Memory B cell (primary cell): ENCODE data around the gene GCNT4.

Experiments
- ATAC-seq: fragments of 150-1000 bp; cut with Tn5 transposase; 2 replicates; pipeline ENCODE4 v1.10.0; 2021; ENCODE audit warnings: low read depth, mild to moderate bottlenecking, moderate library complexity
- DNase-seq, 2 donors: peaks; one replicate each; pipeline ENCODE4 v3.0.0; 2022; ENCODE audit warnings: low spot score in 2 of 2
- H3K27ac Mint-ChIP-seq: one replicate; pipeline ENCODE4 v1.8.0; 2022; ENCODE audit warnings: mild to moderate bottlenecking, moderate library complexity, mixed read lengths
- H3K27me3 Mint-ChIP-seq: one replicate; pipeline ENCODE4 v1.8.0; 2022; ENCODE audit warnings: mixed read lengths
- H3K36me3 Mint-ChIP-seq: one replicate; pipeline ENCODE4 v1.8.0; 2022; ENCODE audit warnings: mild to moderate bottlenecking, mixed read lengths
- H3K4me1 Mint-ChIP-seq: one replicate; pipeline ENCODE4 v1.8.0; 2022; ENCODE audit warnings: mixed read lengths
- H3K4me3 Mint-ChIP-seq: one replicate; pipeline ENCODE4 v1.8.0; 2022; ENCODE audit warnings: mild to moderate bottlenecking, moderate library complexity, mixed read lengths
- H3K9me3 Mint-ChIP-seq: one replicate; pipeline ENCODE4 v1.8.0; 2022; ENCODE audit warnings: mixed read lengths

The GCNT4 gene

DNA sequence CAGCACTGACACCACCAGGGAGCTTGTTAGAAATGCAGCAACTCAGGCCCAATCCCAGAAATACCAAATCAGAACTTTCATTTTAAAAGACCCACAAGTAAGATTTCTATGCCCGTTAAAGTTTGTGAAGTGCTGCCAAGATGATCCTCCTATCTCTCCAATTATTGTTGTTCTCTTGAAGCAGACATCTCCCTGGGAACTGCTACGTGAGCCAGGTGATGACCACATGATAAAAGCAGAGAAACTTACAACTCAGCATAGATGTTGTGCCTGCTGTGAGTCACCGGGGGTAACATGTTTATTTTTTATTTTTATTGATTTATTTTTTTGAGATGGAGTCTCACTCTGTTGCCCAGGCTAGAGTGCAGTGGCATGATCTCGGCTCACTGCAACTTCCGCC is 34.4 kb downstream of the GCNT4 start:
- H3K4me3 Mint-ChIP-seq: no peak overlapping the region
- peaks cover 2% of the 10 kb centered on the region for H3K27me3 Mint-ChIP-seq
- no peaks in the 10 kb centered on the region for H3K36me3 Mint-ChIP-seq
- no peak overlapping the region for H3K27ac Mint-ChIP-seq
- H3K9me3 Mint-ChIP-seq: peaks cover 2% of the 10 kb centered on the region
- no peaks in the 10 kb centered on the region for H3K4me1 Mint-ChIP-seq
- ATAC-seq (no peak), DNase-seq (no peak)

DNA sequence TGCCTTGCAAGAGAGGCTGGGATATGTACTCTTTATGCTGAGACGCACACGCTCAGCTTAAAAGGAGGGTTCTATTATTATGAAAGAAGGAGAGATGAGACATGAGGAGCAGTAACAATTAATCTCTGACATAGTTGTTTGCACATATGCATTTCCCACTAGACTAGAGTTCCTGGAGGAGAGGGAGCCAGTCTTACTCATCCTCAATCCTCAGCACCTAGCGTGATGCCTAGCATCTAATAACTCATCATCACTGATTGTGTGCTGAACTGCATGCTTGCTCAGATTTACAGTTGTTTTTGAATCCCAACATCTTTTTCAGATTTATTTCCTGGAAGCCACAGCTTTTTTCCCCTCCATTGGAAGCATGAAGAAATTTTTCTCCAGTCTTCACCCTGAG is 35.5 kb downstream of the GCNT4 start:
- Mint-ChIP-seq H3K9me3 (peaks cover 2% of the 10 kb centered on the region), H3K27ac (no peak overlapping the region), H3K4me1 (no peaks in the 10 kb centered on the region), H3K27me3 (peaks cover 2% of the 10 kb centered on the region), H3K4me3 (no peak overlapping the region), H3K36me3 (no peaks in the 10 kb centered on the region)
- DNase-seq (no peak), ATAC-seq (no peak)

DNA sequence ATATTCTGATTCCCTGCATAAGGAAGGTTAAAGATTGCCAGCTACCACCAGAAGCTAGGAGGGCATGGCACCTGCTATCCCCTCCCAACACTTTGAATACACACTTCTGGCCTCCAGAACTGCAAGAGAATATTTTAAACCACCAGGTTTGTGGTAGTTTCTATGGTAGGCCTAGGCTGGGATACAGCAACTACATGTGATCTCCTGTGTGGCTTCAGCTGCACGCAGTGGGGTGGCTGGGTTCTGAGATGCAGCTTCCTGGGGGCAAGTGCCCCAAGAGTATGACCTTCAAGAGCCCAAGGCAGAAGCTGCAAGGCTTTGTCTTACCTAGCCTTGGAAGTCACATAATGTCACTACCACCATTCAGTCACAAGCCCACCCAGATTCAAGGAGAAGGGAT is 39.6 kb downstream of the GCNT4 start:
- no peak overlapping the region for H3K27ac Mint-ChIP-seq
- H3K4me1 Mint-ChIP-seq: no peaks in the 10 kb centered on the region
- H3K9me3 Mint-ChIP-seq: no peaks in the 10 kb centered on the region
- ATAC-seq (no peak), DNase-seq (no peak)
- peaks cover 4% of the 10 kb centered on the region for H3K27me3 Mint-ChIP-seq
- H3K36me3 Mint-ChIP-seq: no peaks in the 10 kb centered on the region
- no peak overlapping the region for H3K4me3 Mint-ChIP-seq

DNA sequence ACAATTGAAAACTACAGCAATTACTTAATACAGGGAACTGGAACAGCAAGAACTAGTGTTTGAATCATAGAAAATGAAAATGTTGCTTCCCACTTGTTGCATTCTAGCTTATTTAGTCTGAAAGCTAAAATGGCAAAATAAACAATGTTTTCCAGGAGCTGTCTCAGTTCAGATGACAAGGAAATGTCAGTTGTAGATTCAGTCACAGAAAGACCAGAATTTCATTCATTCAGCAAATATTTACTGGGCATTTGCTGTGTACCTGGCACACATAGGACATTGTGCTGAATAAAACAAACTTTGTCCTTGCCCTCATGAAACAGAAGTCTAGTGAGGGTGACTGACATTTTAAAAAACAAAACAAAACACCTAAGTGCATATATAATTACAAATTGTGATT is 41.5 kb downstream of the GCNT4 start:
- no peaks in the 10 kb centered on the region for H3K4me1 Mint-ChIP-seq
- ATAC-seq (no peak), DNase-seq (no peak)
- H3K36me3 Mint-ChIP-seq: no peaks in the 10 kb centered on the region
- H3K4me3 Mint-ChIP-seq: no peak overlapping the region
- peaks cover 1% of the 10 kb centered on the region for H3K9me3 Mint-ChIP-seq
- no peak overlapping the region for H3K27ac Mint-ChIP-seq
- H3K27me3 Mint-ChIP-seq: peaks cover 4% of the 10 kb centered on the region

DNA sequence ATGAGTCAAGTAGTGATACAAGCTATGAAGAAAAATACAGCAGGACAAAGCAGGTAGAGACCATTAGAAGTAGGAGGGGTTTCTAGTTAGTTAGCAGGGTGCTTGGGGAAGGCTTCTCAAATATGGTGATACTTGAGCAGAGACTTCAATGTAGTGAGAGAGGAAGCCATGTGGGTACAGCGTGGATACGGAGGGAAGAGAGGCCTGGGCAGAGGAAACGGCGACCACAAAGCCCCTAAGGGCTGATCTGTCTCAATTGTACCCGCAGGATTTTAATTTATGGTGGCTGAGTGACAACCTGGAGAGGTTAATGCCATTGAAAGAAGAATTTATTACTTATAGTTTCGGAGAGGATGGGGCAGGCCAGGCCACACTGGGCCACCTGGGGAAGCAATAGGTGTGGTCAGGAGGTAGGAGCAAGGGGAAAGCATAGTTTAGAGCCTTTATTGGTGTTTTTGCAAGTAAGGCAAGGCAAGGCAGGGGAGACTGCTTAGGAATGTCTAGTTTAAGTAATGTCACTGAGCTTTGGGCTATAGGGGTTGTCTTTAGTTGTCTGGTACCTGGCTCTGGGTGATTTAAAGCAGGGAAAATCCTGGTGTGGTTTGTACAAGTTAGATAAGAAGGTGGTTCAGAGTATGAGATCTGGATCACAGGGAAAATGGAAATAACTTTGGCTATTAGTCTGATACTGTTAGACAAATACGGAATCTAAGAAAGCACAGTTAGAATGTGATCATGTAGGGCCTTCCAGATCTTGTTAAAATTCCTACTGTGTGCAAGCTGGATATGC is 42.6 kb downstream of the GCNT4 start:
- peaks cover 4% of the 10 kb centered on the region for H3K27me3 Mint-ChIP-seq
- no peak overlapping the region for H3K27ac Mint-ChIP-seq

DNA sequence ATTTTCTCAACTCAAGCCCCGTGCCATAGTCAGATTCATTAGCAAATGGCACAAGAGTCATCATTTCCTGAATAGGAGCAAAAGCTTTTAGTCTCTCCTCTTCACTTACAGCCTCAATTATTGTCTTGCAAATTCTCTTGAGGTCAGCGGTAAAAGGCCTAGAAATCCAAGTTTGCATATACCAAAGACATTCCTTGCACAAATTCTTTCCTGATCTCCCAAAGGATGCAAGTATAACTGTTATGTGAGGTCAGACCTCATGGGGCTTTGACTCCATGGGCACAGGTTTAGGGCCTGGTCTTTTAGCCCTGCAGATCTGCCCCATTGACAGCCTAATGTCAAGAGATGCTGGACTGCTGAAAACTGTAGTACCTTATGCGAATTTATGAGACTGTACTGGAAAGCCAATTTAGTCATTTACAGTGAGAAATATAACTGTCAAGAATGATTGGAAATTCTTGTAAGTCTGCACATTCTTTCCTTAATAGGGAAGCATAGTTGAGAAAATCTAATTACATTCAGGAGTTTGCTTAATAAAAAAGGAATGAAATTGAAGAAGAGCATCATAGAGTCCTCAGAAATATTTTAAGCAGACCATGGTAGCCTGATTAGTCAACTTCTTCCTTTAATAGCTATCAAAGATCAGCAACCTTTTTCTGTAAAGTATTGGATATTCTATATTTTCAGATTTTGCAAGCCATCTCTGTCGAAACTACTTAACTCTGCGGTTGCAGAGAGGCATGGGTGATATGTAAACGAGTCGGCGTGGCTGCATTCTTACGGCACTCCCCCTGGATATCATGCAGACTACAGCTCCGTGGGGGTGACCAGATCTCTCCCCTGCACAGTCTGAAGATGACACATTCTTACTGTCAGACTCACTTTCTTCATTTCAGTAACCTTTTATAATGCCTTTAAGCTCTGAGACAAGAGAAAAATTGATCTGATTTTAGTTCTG is 45.2 kb downstream of the GCNT4 start:
- no peak for DNase-seq
- Mint-ChIP-seq H3K4me3 (no peak overlapping the region), H3K36me3 (no peaks in the 10 kb centered on the region), H3K9me3 (peaks cover 8% of the 10 kb centered on the region), H3K4me1 (no peaks in the 10 kb centered on the region), H3K27me3 (peaks cover 6% of the 10 kb centered on the region), H3K27ac (no peak overlapping the region)
- ATAC-seq: no peak

More for the DNA sequence above, 42.6 kb downstream of the GCNT4 start:
- H3K36me3 Mint-ChIP-seq: no peaks in the 10 kb centered on the region
- H3K4me1 Mint-ChIP-seq: no peaks in the 10 kb centered on the region
- H3K4me3 Mint-ChIP-seq: no peak overlapping the region
- ATAC-seq: no peak
- H3K9me3 Mint-ChIP-seq: peaks cover 6% of the 10 kb centered on the region
- DNase-seq: no peak

DNA sequence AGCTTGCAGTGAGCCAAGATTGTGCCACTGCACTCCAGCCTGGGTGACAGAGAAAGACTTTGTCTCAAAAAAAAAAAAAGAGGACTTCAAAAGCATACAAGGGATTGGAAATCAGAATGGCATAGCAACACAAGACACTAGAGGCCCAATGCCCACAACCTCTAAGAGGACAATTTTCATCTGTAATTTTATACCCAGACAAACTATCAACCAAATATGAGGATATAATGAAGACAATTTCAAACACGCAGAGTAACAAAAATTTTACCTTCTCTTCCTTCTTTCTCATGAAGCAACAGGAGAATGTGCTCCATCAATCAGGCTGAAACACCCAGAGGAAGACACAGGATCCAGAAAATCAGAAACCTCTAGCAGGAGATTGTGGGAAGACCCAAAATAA is 46.8 kb downstream of the GCNT4 start:
- no peak overlapping the region for H3K27ac Mint-ChIP-seq
- peaks cover 8% of the 10 kb centered on the region for H3K9me3 Mint-ChIP-seq
- no peaks in the 10 kb centered on the region for H3K4me1 Mint-ChIP-seq
- H3K36me3 Mint-ChIP-seq: no peaks in the 10 kb centered on the region
- ATAC-seq (no peak), DNase-seq (no peak)
- no peak overlapping the region for H3K4me3 Mint-ChIP-seq
- H3K27me3 Mint-ChIP-seq: peaks cover 6% of the 10 kb centered on the region
